Activated CD4-positive, alpha-beta T cell treated with anti-CD3 and anti-CD28 coated beads, Interleukin-2, amount 50 U/mL, for 16 hours (primary cell): ENCODE data around the gene THSD4.

Experiments used
- DNase-seq: peaks from one replicate; pipeline ENCODE4 v3.0.0-alpha.2; 2020

The THSD4 gene

GRCh38 chr15:71679793-71680353, 564.6 kb downstream of the THSD4 start:
- DNase-seq: peak; percentile 86

DNA sequence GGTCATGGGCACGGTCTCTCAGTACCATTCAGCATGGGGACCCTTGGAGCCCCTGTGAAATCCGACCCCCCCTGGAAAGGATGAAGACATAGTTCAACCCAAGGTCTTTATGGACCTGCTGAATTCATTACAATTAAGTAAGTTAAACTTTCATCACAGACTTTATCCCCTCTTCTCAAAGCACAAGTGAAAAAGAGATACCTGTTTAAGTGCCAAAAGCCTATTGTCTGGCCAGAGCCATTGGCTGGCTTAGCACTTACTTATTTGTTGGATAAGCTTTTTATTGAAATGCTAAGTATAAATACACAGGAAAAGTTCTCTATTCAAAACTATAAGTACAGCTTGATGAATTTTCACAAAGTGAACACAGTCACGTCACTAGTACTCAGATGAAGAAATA, 566.7 kb downstream of the THSD4 start:
- DNase-seq: no peak

- no peak for DNase-seq
These were observed 568.4 kb downstream of the THSD4 start for GRCh38 chr15:71683411-71684274.

GRCh38 chr15:71685420-71685993, 570.2 kb downstream of the THSD4 start:
- DNase-seq: no peak

- DNase-seq: no peak
These were observed 571.2 kb downstream of the THSD4 start for GRCh38 chr15:71686221-71687050.

- no peak for DNase-seq
These were observed 572.7 kb downstream of the THSD4 start for GRCh38 chr15:71687902-71688508.

DNA sequence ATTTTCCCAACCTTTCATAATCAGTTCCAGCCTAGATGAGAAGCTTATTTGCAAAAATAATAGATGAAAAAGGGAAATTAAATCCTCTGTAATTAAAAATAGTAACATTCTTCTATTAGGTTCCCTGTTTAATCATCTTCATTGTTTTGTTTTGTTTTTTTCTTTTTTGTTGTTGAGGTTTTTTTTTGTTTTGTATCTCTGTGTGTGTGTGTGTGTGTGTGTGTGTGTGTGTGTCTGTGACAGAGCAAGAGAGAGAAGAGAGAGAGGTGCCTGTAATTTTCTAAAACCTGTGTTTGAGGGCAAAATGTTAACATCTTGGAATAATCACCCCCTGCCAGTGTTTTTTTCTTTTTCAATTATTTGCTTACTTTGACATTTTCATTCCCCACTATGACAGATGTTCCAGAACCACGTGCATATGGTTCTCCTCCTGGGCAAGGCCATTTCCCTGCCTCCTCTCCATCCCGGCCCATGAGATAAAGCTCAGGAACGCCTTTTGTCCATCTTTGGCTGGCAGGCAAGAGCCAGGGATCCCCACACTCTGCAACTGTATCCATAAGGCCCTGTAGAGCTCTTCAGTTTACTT, 573.3 kb downstream of the THSD4 start:
- no peak for DNase-seq

DNA sequence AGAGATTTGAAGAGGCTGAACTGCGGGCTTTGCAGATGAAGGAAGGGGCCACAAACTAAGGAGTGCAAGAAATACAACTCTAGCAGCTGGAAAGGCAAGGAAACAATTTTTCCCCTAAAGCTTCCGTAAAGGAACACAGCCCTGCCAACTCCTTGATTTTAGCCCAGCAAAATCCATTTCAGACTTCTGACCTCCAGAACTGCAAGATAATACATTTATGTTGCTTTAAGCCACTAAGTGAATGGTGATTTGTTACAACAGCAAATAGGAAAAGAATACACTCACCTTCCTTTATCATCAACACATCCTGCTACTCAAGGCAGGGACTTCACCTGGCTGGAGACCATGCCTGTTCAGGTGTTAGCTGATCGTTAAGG, 575.8 kb downstream of the THSD4 start:
- DNase-seq: no peak

DNA sequence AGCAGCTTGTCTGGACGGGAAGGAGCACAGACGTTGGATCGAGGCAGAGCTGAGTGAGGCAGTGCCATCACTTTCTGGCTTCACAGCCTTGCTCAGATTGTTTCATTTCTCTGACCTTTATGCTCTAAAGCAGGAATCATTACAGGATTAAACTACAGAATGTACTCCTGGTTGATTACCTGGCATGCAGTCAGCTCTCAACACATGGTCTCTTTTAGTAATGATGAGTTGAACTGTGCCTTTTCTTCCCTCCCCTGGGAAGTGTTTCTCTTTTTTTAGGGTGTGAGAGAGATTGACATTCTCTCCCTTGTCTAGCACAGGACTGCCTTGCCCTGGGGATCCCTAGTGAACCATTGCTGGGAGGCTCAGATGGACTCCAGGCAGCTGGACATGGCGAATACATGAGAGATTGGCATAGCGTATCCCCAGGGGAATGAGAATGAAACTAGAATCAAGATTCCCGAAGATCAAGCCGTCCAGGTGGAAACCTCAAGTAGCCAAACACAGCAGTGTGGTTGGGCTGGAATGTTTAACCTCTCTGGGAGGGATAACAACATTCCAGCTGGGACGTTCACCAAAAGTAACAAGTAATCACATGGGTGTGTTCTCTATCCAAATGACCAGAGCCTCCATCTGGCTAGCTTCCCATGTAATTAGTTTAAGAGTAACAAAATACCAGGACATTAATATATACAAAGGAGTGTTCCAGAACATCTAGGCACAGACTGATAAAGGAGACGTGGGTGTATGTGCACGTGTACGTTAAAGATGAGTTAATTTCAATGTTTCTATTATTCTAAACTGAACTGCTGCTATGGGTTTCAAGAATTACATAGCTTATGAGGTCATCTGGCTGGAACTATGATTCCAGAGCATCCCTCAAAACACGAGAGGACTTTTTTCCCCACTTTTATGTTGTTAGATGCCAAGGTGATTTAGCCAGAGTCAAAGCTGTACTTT, 576.5 kb downstream of the THSD4 start:
- DNase-seq: no peak

DNA sequence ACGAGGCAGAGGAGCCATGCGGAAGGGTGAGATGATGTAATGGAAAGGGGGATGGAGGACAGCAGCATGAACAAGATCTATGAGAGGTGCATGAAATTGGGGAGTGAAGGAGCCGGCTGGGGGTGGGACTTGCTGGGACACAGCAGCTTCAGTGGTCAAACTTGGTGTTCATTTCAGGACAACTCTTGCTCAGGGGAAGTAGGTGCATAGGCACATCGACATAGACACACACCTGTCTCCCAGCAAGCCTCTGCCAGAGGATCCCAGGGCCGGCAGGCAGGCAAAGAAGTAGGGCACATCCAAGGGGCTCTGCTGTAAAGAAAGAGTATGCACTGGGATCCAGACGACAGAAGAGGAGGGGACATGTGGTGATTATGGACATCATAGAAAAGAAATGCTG, 582.0 kb downstream of the THSD4 start:
- no peak for DNase-seq

- no peak for DNase-seq
These were observed 582.8 kb downstream of the THSD4 start for GRCh38 chr15:71698030-71698429.

DNA sequence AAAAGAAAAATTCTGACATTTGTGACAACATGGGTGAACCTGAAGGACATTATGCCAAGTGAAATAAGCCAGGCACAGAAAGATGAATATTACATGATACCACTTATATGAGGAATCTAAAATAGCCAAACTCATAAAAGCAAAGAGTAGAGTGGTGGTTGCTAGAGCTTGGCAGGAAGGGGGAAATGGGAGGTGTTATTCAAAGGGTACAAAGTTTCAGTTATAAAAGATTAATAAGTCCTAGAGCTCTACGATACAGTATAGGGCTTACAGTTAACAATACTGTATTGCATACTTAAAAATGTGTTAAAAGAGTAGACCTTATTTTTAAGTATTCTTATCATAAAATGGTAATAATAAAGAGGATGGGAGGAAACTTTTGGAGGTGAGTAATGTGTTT, 583.5 kb downstream of the THSD4 start:
- no peak for DNase-seq

- no peak for DNase-seq
These were observed 584.7 kb downstream of the THSD4 start for GRCh38 chr15:71699977-71700376.

GRCh38 chr15:71701808-71702207, 586.5 kb downstream of the THSD4 start:
- DNase-seq: no peak

DNA sequence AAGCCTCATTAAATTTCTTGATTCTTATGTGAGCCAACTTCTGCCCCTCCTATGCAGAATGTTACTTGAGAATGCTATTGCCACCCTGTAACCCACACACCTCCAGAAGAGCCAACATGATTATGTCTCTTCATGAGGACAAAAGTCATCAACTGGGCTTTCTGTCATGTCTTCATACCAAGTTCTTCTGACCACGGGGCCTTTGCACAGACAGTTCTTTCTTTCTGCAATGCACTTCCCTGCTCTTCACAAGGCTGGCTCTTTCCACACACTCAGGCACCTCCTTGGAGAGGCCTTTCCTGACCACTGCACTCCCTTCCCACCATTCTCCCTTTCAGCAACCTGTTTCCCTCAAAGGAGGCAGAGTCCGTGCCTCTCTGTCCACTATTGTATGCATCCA, 587.2 kb downstream of the THSD4 start:
- DNase-seq: no peak

DNA sequence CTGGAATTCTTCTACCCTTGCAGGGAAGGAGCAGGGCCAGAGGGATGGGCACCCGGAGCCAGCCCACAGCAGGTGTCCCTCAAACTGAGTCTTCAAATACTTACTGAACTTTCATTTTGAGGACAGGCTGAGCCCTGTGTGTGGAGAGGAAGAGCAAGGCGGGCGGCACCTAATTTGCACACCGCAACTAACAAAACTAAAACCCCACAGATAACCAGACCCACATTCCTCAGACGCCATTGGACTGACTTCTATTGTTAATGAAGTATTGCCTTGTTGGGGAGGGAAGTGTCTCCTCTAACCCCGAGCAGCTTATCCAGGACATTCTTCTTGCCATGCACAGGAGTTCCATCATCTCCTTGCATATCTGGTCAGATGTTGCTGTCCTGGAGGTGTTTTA, 589.9 kb downstream of the THSD4 start:
- no peak for DNase-seq

DNA sequence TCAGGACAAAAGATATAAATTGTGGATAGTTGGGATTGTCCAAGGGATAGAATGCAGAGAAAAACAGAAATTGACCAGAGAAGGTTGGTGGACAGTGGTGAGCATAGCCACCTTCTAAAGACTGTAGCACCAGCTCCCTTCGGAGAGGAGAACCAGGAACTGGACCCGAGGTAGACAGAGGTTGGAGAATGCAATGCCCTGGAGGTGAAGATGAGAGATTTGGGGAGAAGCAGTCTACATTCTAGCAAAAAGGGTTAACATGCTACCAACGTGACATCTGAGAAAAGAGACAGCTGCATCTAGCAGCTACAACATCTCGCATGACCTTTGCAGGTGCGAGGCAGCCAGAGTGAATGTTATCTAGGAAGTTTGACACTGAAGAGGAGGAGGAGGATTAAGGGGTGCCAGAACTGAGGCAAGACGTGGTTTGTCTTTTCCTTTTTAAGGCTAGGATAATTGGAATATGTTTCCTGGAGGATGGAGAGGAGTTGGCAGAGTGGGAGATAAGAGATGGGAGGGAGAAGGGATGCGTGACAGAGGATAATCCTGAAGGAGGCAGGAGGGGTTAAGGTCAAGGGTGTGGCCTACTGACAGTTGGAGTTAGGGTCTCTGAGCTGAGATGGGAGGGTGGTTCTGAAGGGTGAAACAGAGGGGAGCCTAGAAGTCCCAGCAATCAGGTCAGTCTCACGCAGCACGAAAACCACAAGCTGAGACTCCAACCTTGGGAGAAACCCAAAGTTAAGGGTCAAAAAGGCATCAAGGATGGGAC, 591.4 kb downstream of the THSD4 start:
- no peak for DNase-seq

GRCh38 chr15:71707230-71708050, 592.2 kb downstream of the THSD4 start:
- DNase-seq: no peak

GRCh38 chr15:71708051-71708429, 592.8 kb downstream of the THSD4 start:
- DNase-seq: no peak

- no peak for DNase-seq
These were observed 593.5 kb downstream of the THSD4 start for GRCh38 chr15:71708741-71709140.
